Panc1 (cell line): Measurements from ENCODE around the gene SEMA3G. TPM values are rescaled to one million over a fixed set of nuclear protein-coding genes. Genes with fewer than 3 reads are reported as not detected.

Source experiments
- ATAC-seq: fragments of 200-7000 bp; cut with Tn5 transposase; 2 replicates; pipeline ENCODE4 v1.9.1; 2020; ENCODE audit warnings: mild to moderate bottlenecking, moderate library complexity
- BruUV-seq: library from RNA; stranded (reverse); fragments of 400-500 nt; replicated peaks from 2 replicates; lab custom pipeline; 2021; lab: Mats Ljungman, UMichigan
- CTCF ChIA-PET: fragments of 300-600 bp; sonication (Branson Sonifier 250); formaldehyde crosslinking; loops from one replicate; lab custom pipeline; 2022; ENCODE audit warnings: antibody characterized with exemption; lab: Charles Lee
- POLR2A ChIA-PET: fragments of 300-600 bp; sonication (Branson Sonifier 250); formaldehyde crosslinking; loops from one replicate; lab custom pipeline; 2022; ENCODE audit warnings: antibody characterized with exemption; lab: Charles Lee
- DNase-seq: peaks from one replicate; pipeline ENCODE4 v3.0.0-alpha.2; 2010; ENCODE audit warnings: low read depth, low spot score
- H3K27ac ChIP-seq: 2 replicates; pipeline ENCODE4 v1.5.1; 2011; ENCODE audit warnings: mild to moderate bottlenecking, low read length, inconsistent platforms
- H3K27me3 ChIP-seq: fragments of 200-500 bp; sonication (Bioruptor generic); 2 replicates; pipeline ENCODE4 v1.6.0; 2014; ENCODE audit warnings: low read length, inconsistent platforms; ENCODE audit not compliant: control insufficient read depth, insufficient read depth
- H3K36me3 ChIP-seq: fragments of 200-500 bp; sonication (Bioruptor generic); 2 replicates; pipeline ENCODE4 v1.5.1; 2014; ENCODE audit warnings: inconsistent platforms, mild to moderate bottlenecking, low read length, moderate library complexity; ENCODE audit not compliant: control insufficient read depth, insufficient read depth
- H3K4me1 ChIP-seq: 2 replicates; pipeline ENCODE4 v1.5.1; 2011; ENCODE audit warnings: inconsistent platforms, mild to moderate bottlenecking, low read length, moderate library complexity; ENCODE audit not compliant: control insufficient read depth, insufficient read depth
- H3K4me3 ChIP-seq, 2 experiments: 2 replicates each; pipeline ENCODE4 v1.5.1; 2011 to 2012; ENCODE audit warnings: low read depth in 2 of 2, low read length in 2 of 2, mild to moderate bottlenecking in 2 of 2, inconsistent platforms in 1 of 2, moderate library complexity in 1 of 2
- H3K9me3 ChIP-seq: fragments of 200-500 bp; sonication (Bioruptor generic); 2 replicates; pipeline ENCODE4 v1.5.1; 2014; ENCODE audit warnings: low read depth, mild to moderate bottlenecking, inconsistent platforms, low read length, moderate library complexity; ENCODE audit not compliant: control insufficient read depth, insufficient read depth
- POLR2AphosphoS5 ChIP-seq: IDR thresholded peaks from 2 replicates; pipeline ENCODE4 v1.6.1; 2012; ENCODE audit warnings: mild to moderate bottlenecking, low read depth, low read length, moderate library complexity
- SIN3A ChIP-seq: IDR thresholded peaks from 2 replicates; pipeline ENCODE4 v1.6.1; 2012; ENCODE audit warnings: low read depth, mild to moderate bottlenecking, low read length, moderate library complexity, borderline replicate concordance; ENCODE audit not compliant: insufficient read depth
- TCF7L2 ChIP-seq: IDR thresholded peaks from 2 replicates; pipeline ENCODE4 v1.6.1; 2011; ENCODE audit warnings: mild to moderate bottlenecking, low read depth, low read length, inconsistent platforms
- in situ Hi-C: cut with HindIII; loops from 2 replicates; pipeline ENCODE4 v1.10.0; 2016; ENCODE audit warnings: low sequenced_read_pairs, low pct_unique_long_range_greater_than_20kb
- intact Hi-C: fragments of 100-400 bp; cut with micrococcal nuclease; formaldehyde crosslinking; loops from one replicate; pipeline ENCODE4 v1.10.0; 2022; ENCODE audit not compliant: unreplicated experiment
- total RNA-seq: library from RNA; stranded (reverse); gene quantifications from one replicate; pipeline ENCODE4 v1.2.1, GENCODE V29; 2021; ENCODE audit not compliant: unreplicated experiment
- TF ChIP-seq, protein P1 (sequence below): fragments of 450-650 bp; IDR thresholded peaks from 2 replicates; pipeline ENCODE4 v1.5.1; 2017; ENCODE audit warnings: mild to moderate bottlenecking
- TF ChIP-seq, protein P2 (sequence below), 2 experiments: IDR thresholded peaks; 2 replicates each; pipeline ENCODE4 v1.6.1; 2011 to 2012; ENCODE audit warnings: low read depth in 2 of 2, control low read depth in 1 of 2, low read length in 1 of 2, mild to moderate bottlenecking in 1 of 2, moderate library complexity in 1 of 2; ENCODE audit not compliant: insufficient read depth in 1 of 2

SEMA3G gene
- total RNA-seq, 1 experiment from 2014 or later: 1.6 TPM

DNA sequence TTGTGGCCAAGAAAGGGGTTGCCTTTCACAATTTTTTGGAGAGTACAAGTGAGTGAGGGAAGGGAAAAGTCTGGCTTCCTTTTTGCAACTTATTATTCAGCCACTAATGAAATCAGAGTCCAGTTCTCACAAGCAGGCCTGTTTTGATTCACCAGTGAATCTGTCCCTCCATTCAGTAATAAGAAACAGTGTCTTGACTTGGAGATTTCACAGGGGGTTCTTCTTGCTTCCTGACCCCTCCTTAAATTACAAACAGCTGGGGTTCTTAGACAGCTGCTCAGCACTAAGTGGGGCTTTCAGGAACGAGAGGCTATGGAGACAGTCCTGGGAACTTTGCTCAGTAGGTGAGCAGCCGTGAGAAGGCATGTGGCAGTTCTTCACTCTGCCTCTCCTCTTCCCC, 24.5 kb downstream of the SEMA3G start:
- POLR2A ChIA-PET: no interaction called here
- CTCF ChIA-PET: no interaction called here
- TF ChIP-seq TCF7L2: no peak
- TF ChIP-seq, protein P1, sequence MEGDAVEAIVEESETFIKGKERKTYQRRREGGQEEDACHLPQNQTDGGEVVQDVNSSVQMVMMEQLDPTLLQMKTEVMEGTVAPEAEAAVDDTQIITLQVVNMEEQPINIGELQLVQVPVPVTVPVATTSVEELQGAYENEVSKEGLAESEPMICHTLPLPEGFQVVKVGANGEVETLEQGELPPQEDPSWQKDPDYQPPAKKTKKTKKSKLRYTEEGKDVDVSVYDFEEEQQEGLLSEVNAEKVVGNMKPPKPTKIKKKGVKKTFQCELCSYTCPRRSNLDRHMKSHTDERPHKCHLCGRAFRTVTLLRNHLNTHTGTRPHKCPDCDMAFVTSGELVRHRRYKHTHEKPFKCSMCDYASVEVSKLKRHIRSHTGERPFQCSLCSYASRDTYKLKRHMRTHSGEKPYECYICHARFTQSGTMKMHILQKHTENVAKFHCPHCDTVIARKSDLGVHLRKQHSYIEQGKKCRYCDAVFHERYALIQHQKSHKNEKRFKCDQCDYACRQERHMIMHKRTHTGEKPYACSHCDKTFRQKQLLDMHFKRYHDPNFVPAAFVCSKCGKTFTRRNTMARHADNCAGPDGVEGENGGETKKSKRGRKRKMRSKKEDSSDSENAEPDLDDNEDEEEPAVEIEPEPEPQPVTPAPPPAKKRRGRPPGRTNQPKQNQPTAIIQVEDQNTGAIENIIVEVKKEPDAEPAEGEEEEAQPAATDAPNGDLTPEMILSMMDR: no peak
- no peak for TF ChIP-seq SIN3A
- TF ChIP-seq, protein P2, sequence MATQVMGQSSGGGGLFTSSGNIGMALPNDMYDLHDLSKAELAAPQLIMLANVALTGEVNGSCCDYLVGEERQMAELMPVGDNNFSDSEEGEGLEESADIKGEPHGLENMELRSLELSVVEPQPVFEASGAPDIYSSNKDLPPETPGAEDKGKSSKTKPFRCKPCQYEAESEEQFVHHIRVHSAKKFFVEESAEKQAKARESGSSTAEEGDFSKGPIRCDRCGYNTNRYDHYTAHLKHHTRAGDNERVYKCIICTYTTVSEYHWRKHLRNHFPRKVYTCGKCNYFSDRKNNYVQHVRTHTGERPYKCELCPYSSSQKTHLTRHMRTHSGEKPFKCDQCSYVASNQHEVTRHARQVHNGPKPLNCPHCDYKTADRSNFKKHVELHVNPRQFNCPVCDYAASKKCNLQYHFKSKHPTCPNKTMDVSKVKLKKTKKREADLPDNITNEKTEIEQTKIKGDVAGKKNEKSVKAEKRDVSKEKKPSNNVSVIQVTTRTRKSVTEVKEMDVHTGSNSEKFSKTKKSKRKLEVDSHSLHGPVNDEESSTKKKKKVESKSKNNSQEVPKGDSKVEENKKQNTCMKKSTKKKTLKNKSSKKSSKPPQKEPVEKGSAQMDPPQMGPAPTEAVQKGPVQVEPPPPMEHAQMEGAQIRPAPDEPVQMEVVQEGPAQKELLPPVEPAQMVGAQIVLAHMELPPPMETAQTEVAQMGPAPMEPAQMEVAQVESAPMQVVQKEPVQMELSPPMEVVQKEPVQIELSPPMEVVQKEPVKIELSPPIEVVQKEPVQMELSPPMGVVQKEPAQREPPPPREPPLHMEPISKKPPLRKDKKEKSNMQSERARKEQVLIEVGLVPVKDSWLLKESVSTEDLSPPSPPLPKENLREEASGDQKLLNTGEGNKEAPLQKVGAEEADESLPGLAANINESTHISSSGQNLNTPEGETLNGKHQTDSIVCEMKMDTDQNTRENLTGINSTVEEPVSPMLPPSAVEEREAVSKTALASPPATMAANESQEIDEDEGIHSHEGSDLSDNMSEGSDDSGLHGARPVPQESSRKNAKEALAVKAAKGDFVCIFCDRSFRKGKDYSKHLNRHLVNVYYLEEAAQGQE (IDR thresholded peaks at IDR 0.05; ENCODE audit: insufficient read depth in 1 of 2, low read depth in 2 of 2, low read length in 1 of 2): no peak
- TF ChIP-seq POLR2AphosphoS5: no peak
- DNase-seq (no peak), ATAC-seq (no peak)
- no peaks in the 10 kb centered on the region for H3K27me3 ChIP-seq
- H3K4me1 ChIP-seq: no peaks in the 10 kb centered on the region
- no peak overlapping the region for H3K4me3 ChIP-seq
- in situ Hi-C loops (no loop called here), intact Hi-C loops (no loop called here)
- BruUV-seq: no TSS peak
- no peaks in the 10 kb centered on the region for H3K9me3 ChIP-seq
- H3K27ac ChIP-seq: no peak overlapping the region
- no peaks in the 10 kb centered on the region; the same call in 1 of the 2 replicates for H3K36me3 ChIP-seq

DNA sequence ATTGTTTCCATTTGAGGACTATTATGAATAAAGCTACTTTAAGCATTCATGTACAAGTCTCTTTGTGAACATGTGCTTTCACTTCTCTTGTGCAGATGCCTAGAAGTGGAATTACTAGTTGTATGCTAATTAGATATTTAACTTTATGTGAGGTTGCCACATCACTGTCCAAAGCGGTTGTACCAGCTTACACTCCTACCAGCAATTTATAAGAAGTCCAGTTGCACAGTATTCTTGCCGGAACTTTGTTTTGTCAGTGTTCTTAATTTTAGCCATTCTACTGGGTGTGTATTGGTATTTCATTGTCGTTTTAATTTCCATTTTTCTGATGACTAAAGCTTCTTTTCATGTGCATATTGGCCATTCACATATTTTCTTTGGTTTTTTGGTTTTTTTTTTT, 29.1 kb downstream of the SEMA3G start:
- Histone ChIP-seq H3K27ac (no peak overlapping the region), H3K9me3 (no peaks in the 10 kb centered on the region), H3K4me1 (no peaks in the 10 kb centered on the region; the same call in 1 of the 2 replicates), H3K27me3 (no peaks in the 10 kb centered on the region), H3K36me3 (no peaks in the 10 kb centered on the region; the same call in 1 of the 2 replicates), H3K4me3 (no peak overlapping the region)
- ATAC-seq (no peak), DNase-seq (no peak)
- TF ChIP-seq, protein P1: no peak
- TF ChIP-seq, protein P2 (IDR thresholded peaks at IDR 0.05; ENCODE audit: insufficient read depth in 1 of 2, low read depth in 2 of 2, low read length in 1 of 2): no peak
- no peak for TF ChIP-seq TCF7L2
- TF ChIP-seq POLR2AphosphoS5: no peak
- TF ChIP-seq SIN3A: no peak
- in situ Hi-C loops (no loop called here), intact Hi-C loops (no loop called here)
- ChIA-PET CTCF (no interaction called here), POLR2A (interaction anchor here (0.6 to 0.8 kb wide), 3 partner anchors 16 to 86 kb away, joined by 3 to 6 read pairs (median 3); no protein-coding TSS in a partner anchor)
- BruUV-seq: no TSS peak
